ENCODE results near the gene UNC5C.

DNA sequence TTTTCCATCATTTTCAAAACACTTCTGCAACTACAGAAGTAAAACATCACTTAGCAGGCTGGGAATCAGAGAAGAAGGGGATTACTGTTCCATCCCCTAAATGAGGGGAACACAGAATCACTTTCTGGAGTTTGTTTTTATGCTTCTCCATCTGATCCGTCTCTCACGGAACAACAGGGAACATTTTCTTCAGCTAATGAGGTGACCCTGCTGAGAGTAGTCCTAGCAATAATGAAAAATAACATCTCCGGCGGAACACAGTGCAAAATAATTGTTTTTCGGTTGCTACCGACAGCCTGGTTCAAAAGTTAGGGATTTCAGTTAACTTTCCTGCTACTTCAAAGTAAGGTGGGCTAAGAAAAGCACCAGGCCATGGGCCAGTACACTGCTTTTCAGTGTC is 322.9 kb downstream of the UNC5C start:
- TF ChIP-seq, protein P1, sequence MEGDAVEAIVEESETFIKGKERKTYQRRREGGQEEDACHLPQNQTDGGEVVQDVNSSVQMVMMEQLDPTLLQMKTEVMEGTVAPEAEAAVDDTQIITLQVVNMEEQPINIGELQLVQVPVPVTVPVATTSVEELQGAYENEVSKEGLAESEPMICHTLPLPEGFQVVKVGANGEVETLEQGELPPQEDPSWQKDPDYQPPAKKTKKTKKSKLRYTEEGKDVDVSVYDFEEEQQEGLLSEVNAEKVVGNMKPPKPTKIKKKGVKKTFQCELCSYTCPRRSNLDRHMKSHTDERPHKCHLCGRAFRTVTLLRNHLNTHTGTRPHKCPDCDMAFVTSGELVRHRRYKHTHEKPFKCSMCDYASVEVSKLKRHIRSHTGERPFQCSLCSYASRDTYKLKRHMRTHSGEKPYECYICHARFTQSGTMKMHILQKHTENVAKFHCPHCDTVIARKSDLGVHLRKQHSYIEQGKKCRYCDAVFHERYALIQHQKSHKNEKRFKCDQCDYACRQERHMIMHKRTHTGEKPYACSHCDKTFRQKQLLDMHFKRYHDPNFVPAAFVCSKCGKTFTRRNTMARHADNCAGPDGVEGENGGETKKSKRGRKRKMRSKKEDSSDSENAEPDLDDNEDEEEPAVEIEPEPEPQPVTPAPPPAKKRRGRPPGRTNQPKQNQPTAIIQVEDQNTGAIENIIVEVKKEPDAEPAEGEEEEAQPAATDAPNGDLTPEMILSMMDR (IDR thresholded peaks at IDR 0.05), result no peak
- TF ChIP-seq POLR2AphosphoS5 (IDR thresholded peaks at IDR 0.05), result no peak
